GM12878 (cell line): ENCODE measurements around the gene RAD51B. TPM values are rescaled to one million over a fixed set of nuclear protein-coding genes. Genes with fewer than 3 reads are reported as not detected.

Experiments
- ATAC-seq: fragments of 200-7000 bp; cut with Tn5 transposase; 3 replicates; pipeline ENCODE4 v1.9.1; 2020; ENCODE audit warnings: mild to moderate bottlenecking, moderate library complexity
- BruUV-seq: library from RNA; stranded (reverse); fragments of 400-500 nt; replicated peaks from 2 replicates; lab custom pipeline; 2021; lab: Mats Ljungman, UMichigan
- CTCF ChIA-PET: fragments of 300-600 bp; sonication (Branson Sonifier 250); formaldehyde crosslinking; extraction: SDS; loops from one replicate; lab custom pipeline; 2021; ENCODE audit warnings: inconsistent platforms; lab: Yijun Ruan, JAX
- POLR2A ChIA-PET: fragments of 350-600 bp; formaldehyde crosslinking; extraction: SDS; loops from one replicate; lab custom pipeline; 2021; ENCODE audit warnings: inconsistent platforms; lab: Charles Lee
- RAD21 ChIA-PET: fragments of 300-600 bp; sonication (Branson Sonifier 250); formaldehyde crosslinking; loops from one replicate; lab custom pipeline; 2023; ENCODE audit warnings: antibody characterized with exemption; ENCODE audit not compliant: unreplicated experiment; lab: Charles Lee
- SMC1A ChIA-PET: fragments of 300-600 bp; sonication (Branson Sonifier 250); formaldehyde crosslinking; loops from one replicate; lab custom pipeline; 2023; ENCODE audit not compliant: unreplicated experiment, uncharacterized antibody; lab: Charles Lee
- DNase-seq: peaks from one replicate; pipeline ENCODE4 v3.0.0-alpha.2; 2011; ENCODE audit warnings: low read depth, low spot score
- FAIRE-seq: peaks from 3 replicates; lab custom pipeline; 2011; peaks lifted over from hg19 to GRCh38; lab: Jason Lieb, UNC
- H2AFZ ChIP-seq: 2 replicates; pipeline ENCODE4 v1.6.0; 2011; ENCODE audit warnings: low read depth, low read length, control low read depth; ENCODE audit not compliant: control insufficient read depth
- H3K27ac ChIP-seq: 2 replicates; pipeline ENCODE4 v1.5.1; 2011; ENCODE audit warnings: control low read depth; ENCODE audit not compliant: control insufficient read depth, insufficient read depth
- H3K27me3 ChIP-seq, 2 experiments: replicated peaks in 1 of 2; 2 replicates each; pipeline versions ENCODE4 v1.6.0 to v1.6.1; 2011; ENCODE audit warnings: low read length in 1 of 2; ENCODE audit not compliant: control insufficient read depth in 2 of 2, insufficient read depth in 2 of 2
- H3K36me3 ChIP-seq, 2 experiments: 2 replicates each; pipeline ENCODE4 v1.5.1; 2011; ENCODE audit warnings: low read length in 1 of 2; ENCODE audit not compliant: control insufficient read depth in 2 of 2, insufficient read depth in 2 of 2
- H3K4me1 ChIP-seq: 2 replicates; pipeline ENCODE4 v1.6.1; 2011; ENCODE audit warnings: mild to moderate bottlenecking, low read length, moderate library complexity, mixed read lengths; ENCODE audit not compliant: control insufficient read depth, insufficient read depth
- H3K4me2 ChIP-seq: 2 replicates; pipeline ENCODE4 v1.6.0; 2011; ENCODE audit warnings: control low read depth; ENCODE audit not compliant: control insufficient read depth, insufficient read depth
- H3K4me3 ChIP-seq: fragments of 200-600 bp; sonication (generic); 2 replicates; pipeline ENCODE4 v1.5.1; 2016
- H3K79me2 ChIP-seq: 2 replicates; pipeline ENCODE4 v1.6.0; 2011; ENCODE audit warnings: low read length; ENCODE audit not compliant: control insufficient read depth, insufficient read depth
- H3K9ac ChIP-seq: 2 replicates; pipeline ENCODE4 v1.8.0; 2011; ENCODE audit warnings: low read length, control low read depth, mixed read lengths; ENCODE audit not compliant: control insufficient read depth, insufficient read depth
- H3K9me3 ChIP-seq: replicated peaks from 3 replicates; pipeline ENCODE4 v1.5.1; 2011; ENCODE audit warnings: mild to moderate bottlenecking, low read length; ENCODE audit not compliant: control insufficient read depth, insufficient read depth
- H4K20me1 ChIP-seq: 2 replicates; pipeline ENCODE4 v1.6.0; 2011; ENCODE audit not compliant: control insufficient read depth, insufficient read depth
- BMI1 ChIP-seq: fragments of 450-650 bp; IDR thresholded peaks from 2 replicates; pipeline ENCODE4 v1.6.1; 2016; ENCODE audit warnings: mild to moderate bottlenecking, moderate library complexity, borderline replicate concordance
- CEBPZ ChIP-seq: fragments of 150-350 bp; IDR thresholded peaks from 2 replicates; pipeline ENCODE4 v1.6.1; 2016; ENCODE audit warnings: low read depth, low read length
- MYB ChIP-seq: fragments of 150-350 bp; IDR thresholded peaks from 2 replicates; pipeline ENCODE4 v1.6.1; 2014; ENCODE audit warnings: mild to moderate bottlenecking, low read depth, low read length, borderline replicate concordance
- PML ChIP-seq: IDR thresholded peaks from 2 replicates; pipeline ENCODE4 v1.6.1; 2012; ENCODE audit warnings: low read length, inconsistent platforms
- YY1 ChIP-seq: IDR thresholded peaks from 2 replicates; pipeline ENCODE4 v1.6.1; 2011; ENCODE audit warnings: low read depth, mild to moderate bottlenecking, low read length
- WGBS: methylation state at CpG from one replicate; pipeline ENCODE4 v1.1.6; 2016; ENCODE audit warnings: low lambda C conversion rate; ENCODE audit not compliant: insufficient replicate concordance, insufficient coverage; ENCODE audit errors: missing lambda C conversion rate; 5-methylcytosine and 5-hydroxymethylcytosine counted together
- in situ Hi-C: fragments of 300-500 bp; cut with MboI; formaldehyde crosslinking; loops from 9 replicates; pipeline ENCODE4 v1.14.3; 2018; ENCODE audit warnings: mixed read lengths
- intact Hi-C: fragments of 100-400 bp; cut with micrococcal nuclease; formaldehyde crosslinking; loops from one replicate; pipeline ENCODE4 v1.14.2; 2022; ENCODE audit not compliant: unreplicated experiment
- polyA plus RNA-seq, 11 experiments: library from polyadenylated mRNA; depleted of rRNA in 4 of 11; unstranded in 6 of 11; stranded (reverse) in 5 of 11; fragments of >200 nt; fragmentation: Nextera tagmentation in 4 of 11; fragmentation: Illumina TruSeq in 1 of 11; extraction: Ambion mirVana in 4 of 11; extraction: Trizol in 1 of 11; gene quantifications; 1 replicate in 1 of 11; 2 replicates in 10 of 11; pipeline versions ENCODE4 v1.2.1 to v1.2.3, GENCODE V29; 2011 to 2016; ENCODE audit warnings: inconsistent platforms in 2 of 11, missing spikeins in 2 of 11, low read depth in 1 of 11
- total RNA-seq, 4 experiments: library from RNA; depleted of rRNA in 3 of 4; stranded (reverse); fragments of >200 nt in 3 of 4; fragmentation: Illumina TruSeq in 1 of 4; extraction: Trizol in 1 of 4; gene quantifications; 2 replicates each; pipeline versions ENCODE4 v1.2.1 to v1.2.3, GENCODE V29; 2013 to 2021

RAD51B gene
- total and polyA plus RNA-seq, 10 of the 15 experiments (the other 5 are each of a cell fraction or from before 2014, with no cell fraction given) = 9.8 to 26.8 (median 21.3) TPM

GRCh38 chr14:68268719-68269118 is 449.1 kb downstream of the RAD51B start:
- DNase-seq (no peak), FAIRE-seq (no peak), ATAC-seq (peak; percentile 53)
- Histone ChIP-seq H3K4me3 (no peak overlapping the region), H2AFZ (0 out of 2 replicates have a peak overlapping the region, but pooled peaks have one; percentile 9), H3K4me1 (peaks cover 74% of the 10 kb centered on the region), H3K9me3 (no peaks in the 10 kb centered on the region), H3K36me3 (no peaks in the 10 kb centered on the region), H3K4me2 (peak overlapping the region; percentile 51), H3K9ac (peak overlapping the region; percentile 38), H3K27me3 (no peaks in the 10 kb centered on the region), H4K20me1 (no peaks in the 10 kb centered on the region), H3K27ac (peak overlapping the region; percentile 84), H3K79me2 (peaks cover 2% of the 10 kb centered on the region)
- CTCF ChIA-PET = interaction anchor here (0.7 to 12.2 kb wide), 5 partner anchors 11 to 108 kb away, joined by 3 to 158 read pairs (median 4); no protein-coding TSS in a partner anchor
- in situ Hi-C loops = no loop called here
- BruUV-seq = TSS peak; percentile 77
- POLR2A ChIA-PET = interaction anchor here (0.6 to 1.6 kb wide), 5 partner anchors 9 to 520 kb away, joined by 3 to 4 read pairs (median 4); no protein-coding TSS in a partner anchor
- WGBS = 20% methylated on average over 1 of the region's 1 CpG
- intact Hi-C loops = loop anchor here (1.0 to 5.0 kb wide), 5 partner anchors 15 to 474 kb away; no protein-coding TSS in a partner anchor
- RAD21 ChIA-PET = interaction anchor here (0.6 to 7.5 kb wide), 19 partner anchors 8 to 546 kb away, joined by 3 to 139 read pairs (median 5); no protein-coding TSS in a partner anchor
- TF ChIP-seq YY1 (0 out of 2 replicates have a peak, but pooled peaks have one; percentile 9), MYB (no peak)
- SMC1A ChIA-PET = interaction anchor here (0.6 to 10.4 kb wide), 19 partner anchors 8 to 552 kb away, joined by 3 to 237 read pairs (median 6); no protein-coding TSS in a partner anchor

GRCh38 chr14:68269136-68269927 is 449.8 kb downstream of the RAD51B start:
- RAD21 ChIA-PET = interaction anchor here (0.6 to 7.5 kb wide), 18 partner anchors 7 to 546 kb away, joined by 3 to 139 read pairs (median 13); no protein-coding TSS in a partner anchor
- Histone ChIP-seq H3K79me2 (peaks cover 2% of the 10 kb centered on the region), H3K4me1 (peaks cover 74% of the 10 kb centered on the region), H3K4me2 (peak overlapping the region; percentile 51; the same call in 1 of the 2 replicates), H3K27me3 (no peaks in the 10 kb centered on the region), H3K36me3 (no peaks in the 10 kb centered on the region), H2AFZ (0 out of 2 replicates have a peak overlapping the region, but pooled peaks have one; percentile 9), H3K9me3 (no peaks in the 10 kb centered on the region), H3K4me3 (no peak overlapping the region), H3K27ac (peak overlapping the region; percentile 84), H4K20me1 (no peaks in the 10 kb centered on the region), H3K9ac (peak overlapping the region; percentile 38)
- in situ Hi-C loops (no loop called here), intact Hi-C loops (loop anchor here (5.0 kb wide), 3 partner anchors 38 to 473 kb away; no protein-coding TSS in a partner anchor)
- TF ChIP-seq MYB (no peak), YY1 (0 out of 2 replicates have a peak, but pooled peaks have one; percentile 3), BMI1 (no peak), CEBPZ (no peak), PML (no peak)
- no peak for FAIRE-seq
- no TSS peak for BruUV-seq
- SMC1A ChIA-PET = interaction anchor here (0.6 to 10.4 kb wide), 23 partner anchors 7 to 551 kb away, joined by 3 to 237 read pairs (median 6); no protein-coding TSS in a partner anchor
- POLR2A ChIA-PET = interaction anchor here (0.5 to 1.5 kb wide), 7 partner anchors 10 to 522 kb away, joined by 3 to 5 read pairs (median 3); no protein-coding TSS in a partner anchor
- DNase-seq = no peak
- WGBS = 83% methylated on average over 8 of the region's 8 CpGs
- peak; percentile 42 for ATAC-seq
- CTCF ChIA-PET = interaction anchor here (0.6 to 12.2 kb wide), 9 partner anchors 10 to 520 kb away, joined by 3 to 158 read pairs (median 3); no protein-coding TSS in a partner anchor
